ENCODE results near the gene ADAM8.
"Not testable (repeated sequence)": the region's sequence is repeated elsewhere in the genome, so short reads cannot be mapped to it uniquely, and the experiment has no call there.

DNA sequence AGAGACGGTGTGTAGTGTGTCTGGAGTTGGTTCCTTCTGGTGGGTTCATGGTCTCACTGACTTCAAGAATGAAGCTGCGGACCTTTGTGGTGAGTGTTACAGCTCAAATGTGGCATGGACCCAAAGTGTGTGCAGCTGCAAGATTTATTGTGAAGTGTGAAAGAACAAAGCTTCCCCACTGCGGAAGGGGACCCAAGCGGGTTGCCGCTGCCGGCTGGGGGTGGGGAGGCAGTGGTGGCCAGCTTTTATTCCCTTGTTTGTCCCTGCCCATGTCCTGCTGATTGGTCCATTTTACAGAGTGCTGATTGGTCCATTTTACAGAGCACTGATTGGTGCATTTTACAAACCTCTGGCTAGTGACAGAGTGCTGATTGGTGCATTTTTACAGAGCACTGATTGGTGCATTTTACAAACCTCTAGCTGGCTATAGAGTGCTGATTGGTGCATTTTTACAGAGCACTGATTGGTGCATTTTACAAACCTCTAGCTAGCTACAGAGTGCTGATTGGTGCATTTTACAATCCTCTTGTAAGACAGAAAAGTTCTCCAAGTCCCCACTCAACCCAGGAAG lies 44.3 kb upstream of the ADAM8 start:
- TF ChIP-seq, protein P1, sequence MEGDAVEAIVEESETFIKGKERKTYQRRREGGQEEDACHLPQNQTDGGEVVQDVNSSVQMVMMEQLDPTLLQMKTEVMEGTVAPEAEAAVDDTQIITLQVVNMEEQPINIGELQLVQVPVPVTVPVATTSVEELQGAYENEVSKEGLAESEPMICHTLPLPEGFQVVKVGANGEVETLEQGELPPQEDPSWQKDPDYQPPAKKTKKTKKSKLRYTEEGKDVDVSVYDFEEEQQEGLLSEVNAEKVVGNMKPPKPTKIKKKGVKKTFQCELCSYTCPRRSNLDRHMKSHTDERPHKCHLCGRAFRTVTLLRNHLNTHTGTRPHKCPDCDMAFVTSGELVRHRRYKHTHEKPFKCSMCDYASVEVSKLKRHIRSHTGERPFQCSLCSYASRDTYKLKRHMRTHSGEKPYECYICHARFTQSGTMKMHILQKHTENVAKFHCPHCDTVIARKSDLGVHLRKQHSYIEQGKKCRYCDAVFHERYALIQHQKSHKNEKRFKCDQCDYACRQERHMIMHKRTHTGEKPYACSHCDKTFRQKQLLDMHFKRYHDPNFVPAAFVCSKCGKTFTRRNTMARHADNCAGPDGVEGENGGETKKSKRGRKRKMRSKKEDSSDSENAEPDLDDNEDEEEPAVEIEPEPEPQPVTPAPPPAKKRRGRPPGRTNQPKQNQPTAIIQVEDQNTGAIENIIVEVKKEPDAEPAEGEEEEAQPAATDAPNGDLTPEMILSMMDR (IDR thresholded peaks at IDR 0.05), result not testable (repeated sequence)
- not testable (repeated sequence) for TF ChIP-seq POLR2A (IDR thresholded peaks at IDR 0.05)
